Stimulated activated CD4-positive, alpha-beta T cell treated with anti-CD3 and anti-CD28 coated beads, Interleukin-1b, Interleukin-23, amount 100 ng/mL, for 24 hours (primary cell): ENCODE data around the gene CFAP20DC.
"Not testable (repeated sequence)": the region's sequence is repeated elsewhere in the genome, so short reads cannot be mapped to it uniquely, and the experiment has no call there.

Experiments
- DNase-seq, 4 experiments: peaks; one replicate each; pipeline ENCODE4 v3.0.0-alpha.2; 2020; ENCODE audit warnings: low read depth in 4 of 4, low spot score in 1 of 4

The CFAP20DC gene

DNA sequence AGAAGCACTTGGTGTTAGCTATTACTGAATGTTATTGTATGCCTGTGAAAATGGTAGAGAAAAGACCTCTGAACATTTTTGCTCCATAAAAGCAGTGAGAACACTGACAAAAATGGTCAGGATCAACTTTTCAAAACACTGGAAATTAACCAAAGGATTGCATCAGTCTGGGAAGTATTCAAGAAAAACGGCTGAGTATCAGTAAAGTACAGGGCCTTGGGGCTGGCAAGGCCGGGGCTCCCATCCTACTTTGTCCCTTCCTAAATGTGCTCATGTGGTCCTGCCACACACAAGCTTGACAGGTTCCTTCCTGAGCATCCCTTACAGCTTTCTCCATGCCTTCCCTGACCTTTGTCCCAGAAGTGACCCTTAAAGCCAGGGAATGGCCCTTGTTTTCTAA is 84.0 kb downstream of the CFAP20DC start:
- DNase-seq: no peak

- no peak for DNase-seq
Measured at GRCh38 chr3:58963928-58964503, 85.8 kb downstream of the CFAP20DC start.

GRCh38 chr3:58962816-58963215 is 87.0 kb downstream of the CFAP20DC start:
- no peak for DNase-seq

- no peak for DNase-seq
Measured at GRCh38 chr3:58962040-58962651, 87.7 kb downstream of the CFAP20DC start.

GRCh38 chr3:58955308-58955707 is 94.5 kb downstream of the CFAP20DC start:
- no peak for DNase-seq

- DNase-seq: no peak
Measured at GRCh38 chr3:58953288-58953687, 96.5 kb downstream of the CFAP20DC start.

DNA sequence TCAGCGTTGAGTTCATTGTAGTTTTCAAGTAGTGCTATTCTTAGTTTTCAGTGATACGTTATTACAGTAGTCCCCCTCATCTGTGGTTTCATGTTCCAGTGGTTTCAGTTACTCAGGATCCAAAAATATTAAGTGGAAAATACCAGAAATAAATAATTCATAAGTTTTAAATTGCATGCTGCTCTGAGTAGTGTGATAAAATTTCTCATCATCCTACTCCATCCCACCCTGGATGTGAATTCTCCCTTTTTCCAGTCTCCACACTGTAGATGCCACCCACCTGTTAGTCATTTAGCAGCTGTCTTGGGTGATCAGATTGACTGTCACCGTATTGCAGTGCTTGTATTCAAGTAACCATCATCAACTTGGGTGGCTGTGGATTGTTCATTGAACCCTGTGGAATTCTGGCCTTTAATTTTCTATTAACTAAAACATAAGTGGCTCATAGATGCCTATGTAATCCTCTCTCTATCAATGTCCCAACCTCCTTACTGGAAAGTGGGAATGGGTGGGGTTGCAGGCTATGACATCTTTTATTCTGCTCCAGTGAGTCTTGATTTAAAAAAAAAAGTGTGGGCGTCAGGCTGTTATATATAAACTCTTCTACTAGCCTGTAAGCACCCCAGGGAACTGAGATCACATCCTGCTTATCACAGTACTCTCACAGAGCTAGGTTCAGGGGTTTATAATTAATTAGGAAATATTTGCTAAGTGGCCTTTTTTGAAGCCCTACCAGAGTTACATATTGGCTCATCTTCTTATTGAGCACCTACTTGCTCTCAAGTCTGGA is 97.5 kb downstream of the CFAP20DC start:
- DNase-seq: no peak

GRCh38 chr3:58948018-58948417 is 101.8 kb downstream of the CFAP20DC start:
- no peak for DNase-seq

DNA sequence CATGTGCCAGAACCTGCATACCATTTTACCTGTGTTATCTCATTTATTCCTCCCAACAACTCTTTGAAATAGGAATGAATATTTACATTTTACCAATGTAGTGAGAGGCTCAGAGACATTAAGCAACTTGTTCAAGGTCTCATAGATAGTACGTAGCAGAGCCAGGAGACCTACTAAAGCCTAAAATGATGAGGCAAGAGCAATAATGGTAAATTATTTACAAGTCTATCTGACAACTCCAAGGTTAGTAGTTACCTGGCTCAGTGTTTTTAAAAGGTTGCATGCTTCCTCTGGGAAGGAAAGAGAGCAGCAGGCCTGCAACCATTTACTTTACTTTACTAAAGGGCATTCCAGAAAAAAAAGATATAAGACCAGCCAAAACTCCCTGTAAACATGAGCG is 103.0 kb downstream of the CFAP20DC start:
- DNase-seq: no peak

GRCh38 chr3:58938057-58938456 is 111.8 kb downstream of the CFAP20DC start:
- no peak for DNase-seq

GRCh38 chr3:58924578-58924977 is 125.2 kb downstream of the CFAP20DC start:
- DNase-seq: no peak

DNA sequence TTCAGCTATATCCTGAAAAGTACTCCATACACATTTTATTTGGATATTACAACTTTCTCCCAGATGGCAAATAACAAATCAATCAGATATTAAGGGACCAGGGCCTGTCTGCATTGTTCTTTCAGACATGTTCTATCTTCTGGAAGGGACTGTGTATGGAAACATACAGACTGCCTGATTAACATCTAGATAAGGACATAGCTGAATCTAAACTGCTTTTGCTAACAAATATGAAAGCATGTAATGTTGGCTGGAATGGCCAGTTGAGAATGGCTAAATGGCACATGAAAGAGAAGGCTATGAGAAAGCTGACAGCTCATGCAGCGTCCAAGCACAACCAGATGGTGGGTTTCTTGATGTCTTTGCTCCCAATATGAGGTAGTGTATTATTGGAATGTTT is 149.4 kb downstream of the CFAP20DC start:
- DNase-seq: no peak

- DNase-seq: no peak
Measured at GRCh38 chr3:58899953-58900298, 149.9 kb downstream of the CFAP20DC start.

- peak in 1 of 4 experiments; percentile 19 for DNase-seq
Measured at GRCh38 chr3:58899159-58899952, 150.5 kb downstream of the CFAP20DC start.

GRCh38 chr3:58898513-58898912 is 151.3 kb downstream of the CFAP20DC start:
- DNase-seq: no peak

DNA sequence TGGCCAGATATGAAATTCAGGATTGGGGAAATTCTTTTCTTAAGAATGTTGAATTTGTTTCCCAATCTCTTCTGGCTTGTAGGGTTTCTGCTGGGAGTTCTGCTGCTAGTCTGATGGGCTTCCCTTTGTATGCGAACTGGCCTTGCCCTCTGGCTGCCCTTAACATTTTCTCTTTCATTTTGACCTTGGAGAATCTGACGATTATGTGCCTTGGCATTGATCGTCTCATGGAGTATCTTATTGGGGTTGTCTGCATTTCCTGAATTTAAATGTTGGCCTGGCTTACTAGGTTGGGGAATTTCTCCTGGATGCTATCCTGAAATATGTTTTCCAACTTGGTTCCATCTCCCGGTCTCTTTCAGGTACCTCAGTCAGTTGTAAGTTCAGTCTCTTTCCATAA is 152.2 kb downstream of the CFAP20DC start:
- no peak for DNase-seq

DNA sequence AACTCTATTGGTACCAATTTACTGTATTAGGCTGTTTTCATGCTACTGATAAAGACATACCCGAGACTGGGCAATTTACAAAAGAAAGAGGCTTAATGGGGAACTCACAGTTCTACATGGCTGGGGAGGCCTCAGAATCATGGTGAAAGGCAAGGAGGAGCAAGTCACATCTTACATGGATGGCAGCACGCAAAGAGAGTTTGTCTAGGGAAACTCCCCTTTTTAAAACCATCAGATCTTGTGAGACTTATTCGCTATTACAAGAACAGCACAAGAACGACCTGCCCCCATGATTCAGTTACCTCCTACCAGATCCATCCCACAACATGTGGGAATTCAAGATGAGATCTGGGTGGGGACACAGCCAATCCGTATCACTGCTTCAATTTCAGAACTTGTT is 154.1 kb downstream of the CFAP20DC start:
- DNase-seq: not testable (repeated sequence)

GRCh38 chr3:58892526-58892925 is 157.3 kb downstream of the CFAP20DC start:
- not testable (repeated sequence) for DNase-seq

GRCh38 chr3:58888087-58888486 is 161.7 kb downstream of the CFAP20DC start:
- DNase-seq: no peak

- DNase-seq: no peak
Measured at GRCh38 chr3:58884453-58884852, 165.4 kb downstream of the CFAP20DC start.

DNA sequence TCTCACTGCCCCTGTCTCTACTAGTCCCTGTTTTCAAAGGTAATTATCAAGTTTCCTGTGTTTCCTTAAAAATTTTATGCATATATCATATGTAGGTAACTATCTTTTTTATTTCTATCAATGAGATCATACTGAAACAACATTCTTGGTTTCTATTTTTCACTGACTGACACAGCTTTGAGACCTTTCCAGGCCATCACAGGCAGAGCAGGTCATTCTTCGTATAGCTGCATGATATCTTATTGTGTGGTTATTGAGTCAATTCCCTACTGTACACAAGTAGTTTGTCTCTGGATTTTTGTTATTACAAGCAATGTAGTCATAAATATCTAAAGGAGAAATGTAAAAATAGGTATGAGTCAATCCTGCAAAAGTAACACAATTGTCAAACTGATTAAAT is 169.6 kb downstream of the CFAP20DC start:
- no peak for DNase-seq

- DNase-seq: no peak
Measured at GRCh38 chr3:58874795-58875194, 175.0 kb downstream of the CFAP20DC start.
